NCI-H2081 (cell line): ENCODE results near the gene KAT14.
"Not testable (repeated sequence)": the region's sequence is repeated elsewhere in the genome, so short reads cannot be mapped to it uniquely, and the experiment has no call there.

ENCODE experiments used
- DNase-seq, 2 experiments: peaks; one replicate each; lab custom pipeline; 2025; lab: John Stamatoyannopoulos, UW

Gene KAT14

DNA sequence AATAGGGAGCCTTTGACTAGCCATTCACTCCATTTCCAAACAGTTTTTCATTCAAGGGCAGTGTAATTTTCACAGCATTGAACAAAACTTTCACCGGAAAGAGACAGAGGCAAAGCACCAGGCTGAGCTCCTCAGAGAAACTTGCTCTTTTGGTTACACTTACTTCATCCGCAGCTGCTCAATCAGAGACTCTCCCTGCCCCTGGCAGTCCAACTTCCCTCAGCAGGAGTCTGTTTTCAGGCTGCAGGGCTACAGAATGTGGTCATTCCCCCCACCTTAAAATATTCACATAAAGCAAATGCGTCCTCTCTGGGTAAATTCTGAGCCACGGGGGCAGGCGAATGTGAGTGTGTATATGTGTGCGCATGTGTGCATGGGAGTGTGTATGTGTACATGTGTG is 80.6 kb downstream of the KAT14 start:
- no peak for DNase-seq

DNA sequence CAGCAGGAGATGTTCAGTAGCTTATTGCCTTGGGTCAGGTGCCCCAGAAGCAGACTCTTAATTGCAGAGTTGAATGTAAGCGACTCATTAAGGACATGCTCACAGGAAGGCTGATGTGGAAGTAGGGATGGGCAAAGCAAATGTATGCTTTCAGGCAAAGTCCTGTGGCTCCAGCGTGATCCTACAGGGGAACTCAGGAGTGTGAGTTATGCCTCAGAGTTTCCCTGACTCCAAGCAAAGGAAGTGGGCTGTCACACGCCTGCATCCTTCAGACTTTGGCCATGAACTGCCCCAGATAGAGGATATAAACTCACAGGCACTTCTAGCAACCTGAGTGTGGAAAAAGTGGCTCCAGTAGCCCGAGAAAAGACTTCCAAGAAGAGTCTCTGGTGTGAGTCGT is 85.7 kb downstream of the KAT14 start:
- no peak for DNase-seq

DNA sequence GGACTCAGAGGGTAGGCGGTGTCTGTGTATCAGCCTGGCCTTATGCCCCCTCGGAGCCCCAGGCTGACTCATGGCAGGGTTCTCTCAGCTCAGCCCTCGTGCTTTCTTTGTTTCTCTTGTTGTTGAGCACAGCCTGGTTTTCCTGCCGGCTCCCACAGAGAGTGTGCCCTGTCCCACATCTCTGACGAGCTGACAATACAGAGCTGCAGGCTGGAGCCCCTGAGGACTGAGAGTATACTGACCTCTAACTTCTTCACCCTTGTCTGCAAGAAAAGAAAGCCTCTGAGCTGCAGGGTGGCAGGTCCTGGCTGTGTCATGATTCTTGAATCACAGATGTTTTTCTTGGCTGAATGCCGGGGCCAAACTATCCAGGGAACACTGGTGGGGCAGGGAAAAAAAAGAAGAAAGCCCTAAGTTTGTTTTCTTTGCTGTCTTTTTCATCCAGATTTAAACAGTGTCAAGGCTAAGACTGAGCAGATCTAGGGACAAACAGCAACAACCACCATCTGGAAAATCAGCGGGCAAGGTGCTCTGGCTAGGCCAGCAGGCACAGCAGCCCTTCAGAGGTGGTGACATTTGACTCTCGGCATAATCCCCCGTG is 87.4 kb downstream of the KAT14 start:
- DNase-seq: no peak

DNA sequence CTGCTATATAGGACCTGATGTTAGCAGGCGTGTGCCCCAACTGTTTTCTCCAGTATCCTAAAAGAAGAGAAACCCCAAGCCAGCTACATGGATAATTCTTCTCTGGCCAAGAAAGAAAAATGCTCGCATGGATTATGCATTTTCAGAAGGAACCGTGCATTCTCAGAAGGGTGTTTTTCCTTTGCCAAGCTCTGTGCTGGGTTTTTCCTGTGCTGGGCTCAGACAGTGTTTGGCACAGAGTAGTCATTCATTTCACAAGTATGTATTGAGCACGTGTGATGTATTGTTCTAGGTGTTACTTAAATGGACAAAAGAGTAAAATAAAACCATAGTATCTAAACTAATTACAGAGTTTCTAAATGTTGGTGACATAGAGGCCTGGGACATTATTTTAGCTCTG is 88.0 kb downstream of the KAT14 start:
- no peak for DNase-seq

DNA sequence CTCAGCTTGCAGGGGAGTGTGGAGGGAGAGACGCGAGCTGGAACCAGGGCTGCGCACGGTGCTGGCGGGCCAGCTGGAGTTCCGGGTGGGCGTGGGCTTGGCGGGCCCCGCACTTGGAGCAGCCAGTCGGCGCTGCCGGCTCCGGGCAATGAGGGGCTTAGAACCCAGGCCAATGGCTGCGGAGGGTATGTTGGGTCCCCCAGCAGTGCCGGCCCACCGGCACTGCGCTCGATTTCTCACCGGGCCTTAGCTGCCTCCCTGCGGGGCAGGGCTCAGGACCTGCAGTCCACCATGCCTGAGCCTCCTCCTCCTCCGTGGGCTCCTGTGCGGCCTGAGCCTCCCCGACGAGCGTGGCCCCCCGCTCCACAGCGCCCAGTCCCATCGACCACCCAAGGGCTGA is 89.1 kb downstream of the KAT14 start:
- not testable (repeated sequence) for DNase-seq

DNA sequence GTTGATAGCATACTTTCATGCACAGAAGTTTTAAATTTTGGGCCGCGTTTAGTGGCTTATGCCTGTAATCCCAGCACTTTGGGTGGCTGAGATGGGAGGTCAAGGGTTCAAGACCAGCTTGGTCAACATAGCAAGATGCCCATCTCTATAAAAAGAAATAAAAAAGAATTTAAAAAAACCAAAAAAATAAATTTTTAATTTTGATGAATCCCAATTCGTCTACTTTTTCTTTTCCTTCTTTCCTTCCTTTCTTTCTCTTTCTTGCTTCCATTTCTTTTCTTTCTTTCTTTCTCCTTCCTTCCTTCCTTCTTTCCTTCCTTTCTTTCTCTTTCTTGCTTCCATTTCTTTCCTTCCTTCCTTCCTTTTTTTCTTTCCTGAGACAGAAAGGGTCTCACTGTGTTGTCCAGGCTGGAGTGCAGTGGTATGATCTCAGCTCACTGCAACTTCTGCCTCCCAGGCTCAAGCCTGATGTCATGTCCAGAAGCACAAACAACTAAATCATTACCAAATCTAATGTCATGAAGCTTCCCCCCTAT is 95.8 kb downstream of the KAT14 start:
- no peak for DNase-seq
